Myocyte (in vitro differentiated cells): Measurements from ENCODE around the gene DTX1. TPM values are rescaled to one million over a fixed set of nuclear protein-coding genes. Genes with fewer than 3 reads are reported as not detected.
A peak's percentile ranks its signal among the peaks of the same experiment; 100 is the strongest.

ENCODE experiments used
- DNase-seq: peaks from one replicate; pipeline ENCODE4 v3.0.0-alpha.2; 2012; ENCODE audit warnings: low read depth
- total RNA-seq: library from RNA; depleted of rRNA; stranded (reverse); fragments of >200 nt; gene quantifications from 2 replicates; pipeline ENCODE4 v1.2.3, GENCODE V29; 2014

Gene DTX1
- total RNA-seq, 1 donor from 2014 or later, result 0.13 TPM

GRCh38 chr12:113092607-113093408 is 36.3 kb downstream of the DTX1 start:
- peak; percentile 15 for DNase-seq

GRCh38 chr12:113093409-113094101 is 37.0 kb downstream of the DTX1 start:
- DNase-seq, result no peak

- DNase-seq, result no peak
Observed at GRCh38 chr12:113094738-113095137, 38.2 kb downstream of the DTX1 start.

- no peak for DNase-seq
Observed at GRCh38 chr12:113095405-113095804, 38.9 kb downstream of the DTX1 start.

GRCh38 chr12:113096675-113097461 is 40.3 kb downstream of the DTX1 start:
- no peak for DNase-seq

GRCh38 chr12:113097716-113098440 is 41.3 kb downstream of the DTX1 start:
- peak; percentile 16 for DNase-seq

GRCh38 chr12:113098441-113099028 is 42.0 kb downstream of the DTX1 start:
- peak; percentile 80 for DNase-seq

- DNase-seq, result no peak
Observed at GRCh38 chr12:113099364-113099763, 42.8 kb downstream of the DTX1 start.

- DNase-seq, result no peak
Observed at GRCh38 chr12:113099764-113100163, 43.2 kb downstream of the DTX1 start.

- no peak for DNase-seq
Observed at GRCh38 chr12:113101751-113102150, 45.2 kb downstream of the DTX1 start.

GRCh38 chr12:113102811-113103210 is 46.3 kb downstream of the DTX1 start:
- no peak for DNase-seq

- DNase-seq, result no peak
Observed at GRCh38 chr12:113103756-113104450, 47.4 kb downstream of the DTX1 start.

- DNase-seq, result no peak
Observed at GRCh38 chr12:113104953-113105510, 48.5 kb downstream of the DTX1 start.

GRCh38 chr12:113105606-113106271 is 49.2 kb downstream of the DTX1 start:
- DNase-seq, result no peak

- no peak for DNase-seq
Observed at GRCh38 chr12:113106361-113106760, 49.8 kb downstream of the DTX1 start.

- no peak for DNase-seq
Observed at GRCh38 chr12:113108308-113108707, 51.8 kb downstream of the DTX1 start.

GRCh38 chr12:113109360-113109759 is 52.8 kb downstream of the DTX1 start:
- no peak for DNase-seq

GRCh38 chr12:113109872-113110599 is 53.5 kb downstream of the DTX1 start:
- DNase-seq, result no peak

- DNase-seq, result no peak
Observed at GRCh38 chr12:113111247-113111646, 54.7 kb downstream of the DTX1 start.
